Caco-2 (cell line): ENCODE data around the gene CCDC85C. TPM values are rescaled to one million over a fixed set of nuclear protein-coding genes. Genes with fewer than 3 reads are reported as not detected.

Source experiments
- BruUV-seq: library from RNA; stranded (reverse); fragments of 400-500 nt; replicated peaks from 2 replicates; lab custom pipeline; 2021; lab: Mats Ljungman, UMichigan
- CTCF ChIA-PET: fragments of 300-600 bp; sonication (Branson Sonifier 250); formaldehyde crosslinking; loops from one replicate; lab custom pipeline; 2022; ENCODE audit warnings: antibody characterized with exemption; lab: Charles Lee
- POLR2A ChIA-PET: fragments of 300-600 bp; sonication (Branson Sonifier 250); formaldehyde crosslinking; loops from one replicate; lab custom pipeline; 2022; ENCODE audit warnings: antibody characterized with exemption; lab: Charles Lee
- DNase-seq, 2 experiments: peaks; one replicate each; pipeline versions ENCODE4 v3.0.0 to v3.0.0-alpha.2; 2020 to 2022
- H3K27me3 ChIP-seq: replicated peaks from 2 replicates; pipeline ENCODE4 v1.6.0; 2011; ENCODE audit warnings: low read length; ENCODE audit not compliant: control insufficient read depth, insufficient read depth
- H3K36me3 ChIP-seq: 2 replicates; pipeline ENCODE4 v1.5.1; 2011; ENCODE audit warnings: low read length; ENCODE audit not compliant: control insufficient read depth, insufficient read depth
- H3K4me1 ChIP-seq: fragments of 250-450 bp; sonication (Bioruptor Pico); 2 replicates; pipeline ENCODE4 v1.5.1; 2020; ENCODE audit warnings: mild to moderate bottlenecking
- H3K4me3 ChIP-seq: 2 replicates; pipeline ENCODE4 v1.5.1; 2011; ENCODE audit warnings: low read depth, mild to moderate bottlenecking, control low read depth, low read length
- H3K9me3 ChIP-seq: fragments of 250-450 bp; sonication (Bioruptor Pico); 2 replicates; pipeline ENCODE4 v1.5.1; 2020; ENCODE audit warnings: mild to moderate bottlenecking, moderate library complexity
- H3K27ac Mint-ChIP-seq: one replicate; pipeline ENCODE4 v1.8.0; 2022; ENCODE audit warnings: mixed read lengths; ENCODE audit not compliant: unreplicated experiment
- H3K27me3 Mint-ChIP-seq: one replicate; pipeline ENCODE4 v1.8.0; 2022; ENCODE audit warnings: mixed read lengths; ENCODE audit not compliant: insufficient read depth, unreplicated experiment
- H3K36me3 Mint-ChIP-seq: one replicate; pipeline ENCODE4 v1.8.0; 2022; ENCODE audit warnings: mild to moderate bottlenecking, mixed read lengths; ENCODE audit not compliant: insufficient read depth, unreplicated experiment
- H3K4me1 Mint-ChIP-seq: one replicate; pipeline ENCODE4 v1.8.0; 2022; ENCODE audit warnings: low read depth, mixed read lengths; ENCODE audit not compliant: unreplicated experiment
- H3K4me3 Mint-ChIP-seq: one replicate; pipeline ENCODE4 v1.8.0; 2022; ENCODE audit warnings: mild to moderate bottlenecking, moderate library complexity, mixed read lengths; ENCODE audit not compliant: unreplicated experiment
- H3K9me3 Mint-ChIP-seq: one replicate; pipeline ENCODE4 v1.8.0; 2022; ENCODE audit warnings: mixed read lengths; ENCODE audit not compliant: unreplicated experiment
- intact Hi-C: fragments of 100-400 bp; cut with micrococcal nuclease; formaldehyde crosslinking; loops from one replicate; pipeline ENCODE4 v1.10.0; 2022; ENCODE audit not compliant: unreplicated experiment
- total RNA-seq: library from RNA; stranded (reverse); gene quantifications from 2 replicates; pipeline ENCODE4 v1.2.3, GENCODE V29; 2022
- TF ChIP-seq, protein P1 (sequence below), 2 experiments: fragments of 200-600 bp in 1 of 2; IDR thresholded peaks; 1 replicate in 1 of 2; 2 replicates in 1 of 2; pipeline versions ENCODE4 v1.5.1 to v1.8.0; 2011 to 2022; ENCODE audit warnings: antibody characterized with exemption in 1 of 2, control low read depth in 1 of 2, inconsistent platforms in 1 of 2, low read depth in 1 of 2, low read length in 1 of 2, mild to moderate bottlenecking in 1 of 2, moderate library complexity in 1 of 2; ENCODE audit not compliant: insufficient read depth in 1 of 2, severe bottlenecking in 1 of 2, unreplicated experiment in 1 of 2

CCDC85C gene
- total RNA-seq, 1 experiment from 2014 or later, result 76.2 TPM

DNA sequence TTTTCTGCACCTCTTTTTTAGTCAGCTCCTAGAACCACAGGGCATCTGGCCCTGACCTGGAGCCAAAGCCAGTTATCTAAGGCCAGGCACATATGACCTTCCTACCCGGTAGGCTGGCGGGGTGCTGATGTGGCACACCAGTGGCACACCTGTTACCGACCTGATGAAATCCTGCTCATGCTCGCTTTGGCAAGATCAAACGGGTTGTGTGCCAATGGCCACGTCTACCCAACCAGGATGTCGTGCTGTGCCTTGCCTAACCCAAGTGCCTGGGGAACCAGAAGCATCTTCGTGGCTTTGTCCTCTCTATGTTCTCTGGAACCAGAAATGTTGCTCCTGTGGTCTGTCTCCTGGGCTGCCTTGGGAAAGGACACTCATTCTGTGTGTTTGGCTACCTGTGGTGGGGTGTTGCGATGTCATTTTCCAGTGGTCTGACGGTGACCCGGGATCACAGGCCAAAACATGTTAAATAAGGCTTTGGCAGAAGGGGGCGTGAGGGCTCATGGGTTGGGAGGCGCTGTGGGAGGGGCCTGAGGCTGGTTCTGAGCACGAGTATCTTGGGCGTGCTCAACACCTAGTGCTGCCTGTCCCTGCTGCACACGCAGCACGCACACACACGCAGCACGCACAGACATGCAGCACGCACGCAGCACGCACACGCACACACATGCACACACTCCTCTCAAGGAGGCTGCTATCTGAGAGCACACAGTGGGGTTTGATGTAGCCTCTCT, 94.9 kb downstream of the CCDC85C start:
- H3K36me3 Mint-ChIP-seq, result peaks cover 86% of the 10 kb centered on the region
- DNase-seq, result no peak
- Histone ChIP-seq H3K27me3 (no peaks in the 10 kb centered on the region), H3K9me3 (no peaks in the 10 kb centered on the region), H3K36me3 (peaks cover 9% of the 10 kb centered on the region), H3K4me3 (no peak overlapping the region), H3K4me1 (no peaks in the 10 kb centered on the region)
- BruUV-seq, result no TSS peak
- no peaks in the 10 kb centered on the region for H3K9me3 Mint-ChIP-seq
- H3K4me3 Mint-ChIP-seq, result no peak overlapping the region
- intact Hi-C loops, result no loop called here
- POLR2A ChIA-PET, result no interaction called here
- TF ChIP-seq, protein P1, sequence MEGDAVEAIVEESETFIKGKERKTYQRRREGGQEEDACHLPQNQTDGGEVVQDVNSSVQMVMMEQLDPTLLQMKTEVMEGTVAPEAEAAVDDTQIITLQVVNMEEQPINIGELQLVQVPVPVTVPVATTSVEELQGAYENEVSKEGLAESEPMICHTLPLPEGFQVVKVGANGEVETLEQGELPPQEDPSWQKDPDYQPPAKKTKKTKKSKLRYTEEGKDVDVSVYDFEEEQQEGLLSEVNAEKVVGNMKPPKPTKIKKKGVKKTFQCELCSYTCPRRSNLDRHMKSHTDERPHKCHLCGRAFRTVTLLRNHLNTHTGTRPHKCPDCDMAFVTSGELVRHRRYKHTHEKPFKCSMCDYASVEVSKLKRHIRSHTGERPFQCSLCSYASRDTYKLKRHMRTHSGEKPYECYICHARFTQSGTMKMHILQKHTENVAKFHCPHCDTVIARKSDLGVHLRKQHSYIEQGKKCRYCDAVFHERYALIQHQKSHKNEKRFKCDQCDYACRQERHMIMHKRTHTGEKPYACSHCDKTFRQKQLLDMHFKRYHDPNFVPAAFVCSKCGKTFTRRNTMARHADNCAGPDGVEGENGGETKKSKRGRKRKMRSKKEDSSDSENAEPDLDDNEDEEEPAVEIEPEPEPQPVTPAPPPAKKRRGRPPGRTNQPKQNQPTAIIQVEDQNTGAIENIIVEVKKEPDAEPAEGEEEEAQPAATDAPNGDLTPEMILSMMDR (IDR thresholded peaks at IDR 0.05; ENCODE audit: insufficient read depth in 1 of 2, low read depth in 1 of 2, low read length in 1 of 2, severe bottlenecking in 1 of 2, unreplicated experiment in 1 of 2), result no peak
- no peaks in the 10 kb centered on the region for H3K4me1 Mint-ChIP-seq
- H3K27me3 Mint-ChIP-seq, result no peaks in the 10 kb centered on the region
- H3K27ac Mint-ChIP-seq, result peak overlapping the region; percentile 59
- CTCF ChIA-PET, result no interaction called here

DNA sequence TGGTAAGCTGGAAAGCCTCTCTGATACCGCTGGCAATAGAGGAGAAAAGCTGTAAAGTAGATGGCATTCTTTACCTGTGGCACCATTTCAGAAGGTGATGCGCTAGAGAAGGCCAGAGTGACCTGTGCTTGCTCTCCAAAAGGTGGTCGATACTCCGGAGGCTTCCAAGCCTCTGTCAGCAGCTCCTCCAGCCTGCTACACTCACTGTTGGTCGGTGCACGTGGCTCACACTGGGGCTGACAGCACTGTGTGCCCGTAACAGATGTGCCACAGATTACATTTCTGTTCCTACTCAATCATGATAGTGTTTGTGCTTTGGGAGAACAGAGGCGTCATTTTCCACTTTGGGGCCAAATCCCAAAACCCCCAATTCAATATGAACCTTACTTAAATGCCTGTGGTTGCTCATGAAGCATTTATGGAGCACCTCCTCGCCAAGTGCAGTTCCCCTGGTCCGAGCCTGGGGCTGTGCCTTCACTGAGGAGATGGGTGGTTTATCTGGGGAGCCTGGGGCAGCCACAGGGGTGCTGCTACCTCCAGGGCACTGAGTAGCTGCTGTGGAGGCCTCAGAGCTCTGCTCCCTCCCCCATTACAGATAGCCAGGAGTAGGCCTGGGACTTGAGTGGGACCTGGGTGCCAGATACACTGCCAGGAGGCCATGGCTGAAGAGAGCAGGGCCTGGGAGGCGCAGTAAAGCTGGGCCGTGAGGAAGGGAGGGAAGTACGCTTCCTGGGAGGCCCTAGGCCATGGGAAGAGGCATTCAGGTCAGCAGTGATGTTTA, 96.0 kb downstream of the CCDC85C start:
- TF ChIP-seq, protein P1 (IDR thresholded peaks at IDR 0.05; ENCODE audit: insufficient read depth in 1 of 2, low read depth in 1 of 2, low read length in 1 of 2, severe bottlenecking in 1 of 2, unreplicated experiment in 1 of 2), result no peak
- Mint-ChIP-seq H3K9me3 (no peaks in the 10 kb centered on the region), H3K27ac (peak overlapping the region; percentile 75), H3K27me3 (no peaks in the 10 kb centered on the region), H3K4me3 (no peak overlapping the region), H3K4me1 (no peaks in the 10 kb centered on the region), H3K36me3 (peaks cover 86% of the 10 kb centered on the region)
- ChIA-PET POLR2A (no interaction called here), CTCF (no interaction called here)
- Histone ChIP-seq H3K9me3 (no peaks in the 10 kb centered on the region), H3K4me3 (no peak overlapping the region), H3K36me3 (peaks cover 9% of the 10 kb centered on the region), H3K4me1 (no peaks in the 10 kb centered on the region), H3K27me3 (no peaks in the 10 kb centered on the region)
- intact Hi-C loops, result no loop called here
- DNase-seq, result no peak
- no TSS peak for BruUV-seq

DNA sequence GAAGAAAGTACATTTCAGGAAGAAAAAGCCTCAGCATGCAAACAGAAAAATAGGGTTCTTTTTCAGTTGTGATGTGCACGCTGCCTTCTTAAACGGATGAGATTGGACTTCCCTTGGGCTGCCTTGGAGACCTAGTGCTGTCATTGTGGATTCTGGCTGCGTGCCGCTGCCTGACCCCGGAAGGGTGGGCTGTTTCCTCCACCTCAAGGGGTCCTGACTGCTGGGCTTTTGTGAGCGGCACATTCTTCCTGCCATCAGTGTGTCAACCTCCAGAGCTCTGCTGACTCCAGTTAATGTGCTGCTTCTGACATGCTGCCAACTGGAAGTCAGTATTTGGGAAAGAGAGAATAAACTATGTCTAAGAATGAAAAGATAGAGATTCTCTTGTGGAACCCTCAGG, 97.7 kb downstream of the CCDC85C start:
- H3K4me1 Mint-ChIP-seq, result no peaks in the 10 kb centered on the region
- no TSS peak for BruUV-seq
- no peaks in the 10 kb centered on the region for H3K27me3 ChIP-seq
- no peak overlapping the region for H3K4me3 Mint-ChIP-seq
- no peaks in the 10 kb centered on the region for H3K4me1 ChIP-seq
- H3K36me3 ChIP-seq, result peaks cover 12% of the 10 kb centered on the region
- no peaks in the 10 kb centered on the region for H3K27me3 Mint-ChIP-seq
- CTCF ChIA-PET, result no interaction called here
- no peak overlapping the region for H3K27ac Mint-ChIP-seq
- intact Hi-C loops, result no loop called here
- no peaks in the 10 kb centered on the region for H3K9me3 ChIP-seq
- TF ChIP-seq, protein P1 (IDR thresholded peaks at IDR 0.05; ENCODE audit: insufficient read depth in 1 of 2, low read depth in 1 of 2, low read length in 1 of 2, severe bottlenecking in 1 of 2, unreplicated experiment in 1 of 2), result no peak
- DNase-seq, result no peak
- peaks cover 81% of the 10 kb centered on the region for H3K36me3 Mint-ChIP-seq
- no peaks in the 10 kb centered on the region for H3K9me3 Mint-ChIP-seq
- H3K4me3 ChIP-seq, result no peak overlapping the region
- POLR2A ChIA-PET, result no interaction called here
